Measurements from ENCODE around the gene NECAB3. TPM values are rescaled to one million over a fixed set of nuclear protein-coding genes. Genes with fewer than 3 reads are reported as not detected.

Gene NECAB3
- total and polyA plus RNA-seq, 8 donors = 22.3 to 72.9 (median 33.2) TPM

DNA sequence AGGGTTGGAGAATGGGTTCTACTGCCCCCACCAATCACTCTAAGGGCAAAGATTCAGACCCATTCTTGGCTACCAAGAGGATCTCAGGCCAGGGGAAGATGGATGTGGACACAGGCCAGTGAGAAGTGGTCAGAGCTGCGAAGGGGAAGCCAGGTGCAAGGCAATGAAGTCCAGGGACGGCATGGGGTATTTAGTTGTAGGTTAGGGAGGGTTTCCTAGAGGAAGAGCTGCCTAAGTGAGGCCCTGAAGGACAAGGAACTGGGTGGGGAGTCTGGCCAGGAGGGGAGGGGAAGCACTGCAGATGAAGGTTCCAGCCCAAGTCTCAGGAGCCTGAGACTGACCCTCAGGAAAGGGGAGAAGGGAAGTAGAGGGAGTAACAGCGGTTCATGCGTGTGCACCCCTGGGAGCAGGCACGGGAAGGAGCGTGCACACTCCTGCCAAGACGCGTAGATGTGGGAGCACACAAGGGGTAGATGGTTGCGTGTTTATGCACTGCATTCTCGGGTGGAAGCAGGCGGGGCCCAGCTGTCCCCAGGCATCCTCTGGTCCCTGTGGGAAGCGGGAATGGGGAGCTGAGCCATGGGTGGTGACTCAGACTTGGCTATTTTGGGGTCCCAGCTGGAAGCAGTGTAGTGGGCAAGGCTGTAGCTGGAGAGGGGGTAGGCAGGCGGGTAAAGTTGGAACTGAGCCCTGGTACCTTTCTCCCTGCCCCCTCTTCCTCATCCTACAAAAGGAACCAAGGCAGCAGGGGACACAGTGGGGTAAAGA is 4.2 kb downstream of the NECAB3 start:
- peaks cover 17 to 57% of the 10 kb centered on the region in 2 donors for H3K4me1 ChIP-seq
- ATAC-seq = no peak
- H3K36me3 ChIP-seq = peaks cover 0 to 11% of the 10 kb centered on the region in 2 donors
- H3K4me3 ChIP-seq = no peak overlapping the region
- H3K27me3 ChIP-seq = no peaks in the 10 kb centered on the region
- TF ChIP-seq, protein P1, sequence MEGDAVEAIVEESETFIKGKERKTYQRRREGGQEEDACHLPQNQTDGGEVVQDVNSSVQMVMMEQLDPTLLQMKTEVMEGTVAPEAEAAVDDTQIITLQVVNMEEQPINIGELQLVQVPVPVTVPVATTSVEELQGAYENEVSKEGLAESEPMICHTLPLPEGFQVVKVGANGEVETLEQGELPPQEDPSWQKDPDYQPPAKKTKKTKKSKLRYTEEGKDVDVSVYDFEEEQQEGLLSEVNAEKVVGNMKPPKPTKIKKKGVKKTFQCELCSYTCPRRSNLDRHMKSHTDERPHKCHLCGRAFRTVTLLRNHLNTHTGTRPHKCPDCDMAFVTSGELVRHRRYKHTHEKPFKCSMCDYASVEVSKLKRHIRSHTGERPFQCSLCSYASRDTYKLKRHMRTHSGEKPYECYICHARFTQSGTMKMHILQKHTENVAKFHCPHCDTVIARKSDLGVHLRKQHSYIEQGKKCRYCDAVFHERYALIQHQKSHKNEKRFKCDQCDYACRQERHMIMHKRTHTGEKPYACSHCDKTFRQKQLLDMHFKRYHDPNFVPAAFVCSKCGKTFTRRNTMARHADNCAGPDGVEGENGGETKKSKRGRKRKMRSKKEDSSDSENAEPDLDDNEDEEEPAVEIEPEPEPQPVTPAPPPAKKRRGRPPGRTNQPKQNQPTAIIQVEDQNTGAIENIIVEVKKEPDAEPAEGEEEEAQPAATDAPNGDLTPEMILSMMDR (IDR thresholded peaks at IDR 0.05) = no peak
- DNase-seq = peak in 1 of 4 donors; percentile 37
- intact Hi-C loops (cut with DNase I) = no loop called here
- no peaks in the 10 kb centered on the region for H3K9me3 ChIP-seq
- H3K27ac ChIP-seq = no peak overlapping the region

DNA sequence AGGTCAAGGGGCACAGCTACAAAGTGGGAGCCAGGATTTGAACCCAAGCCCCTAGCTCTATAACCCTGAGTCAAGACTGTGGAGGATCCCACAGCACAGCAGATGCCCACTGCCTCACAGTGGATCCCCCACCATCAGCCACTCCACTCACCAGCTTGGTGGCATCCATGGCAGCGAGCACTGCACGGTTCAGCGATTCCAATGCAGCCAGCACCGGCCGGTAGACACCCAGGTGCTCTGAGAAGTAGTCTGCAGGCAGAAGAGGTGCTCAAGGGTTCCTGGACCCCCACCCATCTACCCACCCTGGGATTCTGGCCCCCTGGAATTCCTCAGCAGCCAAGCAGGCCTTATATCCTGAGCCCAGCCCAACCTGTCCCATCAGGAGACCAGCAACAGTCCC is 5.0 kb downstream of the NECAB3 start:
- DNase-seq = peak in 1 of 4 donors; percentile 54
- intact Hi-C loops (cut with DNase I) = no loop called here

DNA sequence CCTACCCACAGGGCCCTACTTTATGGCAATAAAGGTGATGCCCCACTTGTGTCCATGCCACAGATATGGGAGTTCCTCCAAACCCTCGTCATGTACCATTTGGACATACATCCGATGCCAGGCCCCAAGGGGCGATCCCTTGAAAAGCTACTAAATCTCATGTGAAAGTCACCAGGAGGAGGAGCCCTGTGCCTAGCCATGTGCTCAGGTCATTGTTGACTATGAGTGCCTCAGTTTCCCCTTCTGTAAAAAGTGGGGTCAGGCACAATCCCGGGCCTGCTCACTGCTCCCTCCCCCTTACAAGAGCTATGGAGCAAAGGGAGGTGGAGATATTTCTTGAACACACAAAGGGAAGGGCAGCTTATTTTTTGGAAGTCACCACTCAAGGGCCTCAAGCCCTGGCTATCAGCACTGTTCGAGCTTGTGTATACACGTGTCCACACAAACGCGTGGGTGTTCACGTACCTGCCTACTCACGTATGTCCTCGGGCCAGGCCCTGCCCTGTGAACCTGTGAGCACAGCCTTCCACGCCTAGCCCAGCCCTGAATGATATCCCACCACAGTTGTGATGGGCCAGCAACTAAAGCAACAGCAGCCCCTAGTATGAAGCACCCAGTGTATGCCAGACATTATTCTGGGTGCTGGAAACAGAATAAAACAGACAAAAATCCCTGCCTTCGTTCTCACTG is 5.6 kb downstream of the NECAB3 start:
- Histone ChIP-seq H3K9me3 (no peaks in the 10 kb centered on the region), H3K4me1 (peaks cover 21 to 59% of the 10 kb centered on the region in 2 donors), H3K36me3 (peaks cover 0 to 11% of the 10 kb centered on the region in 2 donors), H3K27ac (no peak overlapping the region), H3K27me3 (no peaks in the 10 kb centered on the region), H3K4me3 (no peak overlapping the region)
- peak in 1 of 4 donors; percentile 57 for DNase-seq
- TF ChIP-seq, protein P1 (IDR thresholded peaks at IDR 0.05) = no peak
- ATAC-seq = no peak
- intact Hi-C loops (cut with DNase I) = no loop called here

More for the DNA sequence above, 5.0 kb downstream of the NECAB3 start:
- Histone ChIP-seq H3K9me3 (no peaks in the 10 kb centered on the region), H3K27me3 (no peaks in the 10 kb centered on the region), H3K27ac (no peak overlapping the region), H3K36me3 (peaks cover 0 to 11% of the 10 kb centered on the region in 2 donors), H3K4me3 (no peak overlapping the region), H3K4me1 (peaks cover 18 to 59% of the 10 kb centered on the region in 2 donors)
- ATAC-seq = no peak
- TF ChIP-seq, protein P1 (IDR thresholded peaks at IDR 0.05) = no peak

DNA sequence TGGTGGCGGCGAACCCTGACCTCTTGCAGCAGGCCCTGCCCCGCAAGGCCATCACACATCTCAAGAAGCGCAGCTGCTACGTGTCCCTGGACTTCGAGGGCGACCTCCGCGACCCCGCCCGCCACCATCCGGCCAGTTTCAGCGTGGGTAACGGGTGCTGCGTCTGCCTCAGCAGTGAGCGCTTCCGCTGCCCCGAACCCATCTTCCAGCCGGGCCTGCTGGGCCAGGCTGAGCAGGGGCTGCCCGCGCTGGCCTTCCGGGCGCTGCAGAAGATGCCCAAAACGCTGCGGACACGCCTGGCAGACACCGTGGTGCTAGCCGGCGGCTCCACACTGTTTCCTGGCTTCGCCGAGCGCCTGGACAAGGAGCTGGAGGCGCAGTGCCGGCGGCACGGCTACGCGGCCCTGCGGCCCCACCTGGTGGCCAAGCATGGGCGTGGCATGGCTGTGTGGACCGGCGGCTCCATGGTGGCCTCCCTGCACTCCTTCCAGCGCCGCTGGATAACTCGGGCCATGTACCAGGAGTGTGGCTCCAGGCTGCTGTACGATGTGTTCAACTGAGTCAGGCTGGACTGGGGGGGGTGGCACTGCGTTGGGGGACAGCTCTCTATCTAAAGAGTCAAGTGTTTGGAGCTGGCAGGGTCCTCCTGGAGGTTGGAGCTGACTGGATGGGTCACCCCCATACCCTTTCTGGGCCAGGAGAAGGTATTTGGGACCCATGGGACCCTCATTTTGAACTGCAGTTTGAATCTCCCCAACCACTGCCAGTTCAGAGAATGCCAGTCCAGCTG is 6.4 kb downstream of the NECAB3 start:
- ATAC-seq (peak; percentile 60), DNase-seq (peak in 3 of 4 donors; percentile 83 to 97 (median 84))
- TF ChIP-seq, protein P1 (IDR thresholded peaks at IDR 0.05) = peak; percentile 76 to 94
- Histone ChIP-seq H3K27me3 (no peaks in the 10 kb centered on the region), H3K9me3 (no peaks in the 10 kb centered on the region), H3K27ac (peak overlapping the region; percentile 79 to 87), H3K36me3 (peaks cover 0 to 11% of the 10 kb centered on the region in 2 donors), H3K4me3 (peak overlapping the region; percentile 55 to 56), H3K4me1 (peaks cover 18 to 57% of the 10 kb centered on the region in 2 donors)
- intact Hi-C loops (cut with DNase I) = no loop called here
